WTC11 (cell line): ENCODE data around the gene NOS1.

Source experiments
- E2F4 ChIP-seq: sonication (generic); formaldehyde crosslinking; IDR thresholded peaks from 2 replicates; pipeline ENCODE4 v1.8.1; 2022; ENCODE audit warnings: low read depth, mild to moderate bottlenecking, moderate library complexity, missing genetic modification reagents, borderline replicate concordance
- JUN ChIP-seq: sonication (generic); formaldehyde crosslinking; IDR thresholded peaks from 2 replicates; pipeline ENCODE4 v1.8.0; 2023; ENCODE audit warnings: mild to moderate bottlenecking, missing genetic modification reagents
- ZNF121 ChIP-seq: sonication (generic); formaldehyde crosslinking; IDR thresholded peaks from 2 replicates; pipeline ENCODE4 v1.8.0; 2023; ENCODE audit warnings: missing genetic modification reagents
- TF ChIP-seq, protein P1 (sequence below): fragments of 200-600 bp; IDR thresholded peaks from 2 replicates; pipeline ENCODE4 v1.8.0; 2022; ENCODE audit warnings: antibody characterized with exemption

- TF ChIP-seq, protein P1, sequence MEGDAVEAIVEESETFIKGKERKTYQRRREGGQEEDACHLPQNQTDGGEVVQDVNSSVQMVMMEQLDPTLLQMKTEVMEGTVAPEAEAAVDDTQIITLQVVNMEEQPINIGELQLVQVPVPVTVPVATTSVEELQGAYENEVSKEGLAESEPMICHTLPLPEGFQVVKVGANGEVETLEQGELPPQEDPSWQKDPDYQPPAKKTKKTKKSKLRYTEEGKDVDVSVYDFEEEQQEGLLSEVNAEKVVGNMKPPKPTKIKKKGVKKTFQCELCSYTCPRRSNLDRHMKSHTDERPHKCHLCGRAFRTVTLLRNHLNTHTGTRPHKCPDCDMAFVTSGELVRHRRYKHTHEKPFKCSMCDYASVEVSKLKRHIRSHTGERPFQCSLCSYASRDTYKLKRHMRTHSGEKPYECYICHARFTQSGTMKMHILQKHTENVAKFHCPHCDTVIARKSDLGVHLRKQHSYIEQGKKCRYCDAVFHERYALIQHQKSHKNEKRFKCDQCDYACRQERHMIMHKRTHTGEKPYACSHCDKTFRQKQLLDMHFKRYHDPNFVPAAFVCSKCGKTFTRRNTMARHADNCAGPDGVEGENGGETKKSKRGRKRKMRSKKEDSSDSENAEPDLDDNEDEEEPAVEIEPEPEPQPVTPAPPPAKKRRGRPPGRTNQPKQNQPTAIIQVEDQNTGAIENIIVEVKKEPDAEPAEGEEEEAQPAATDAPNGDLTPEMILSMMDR, result no peak
- TF ChIP-seq E2F4 (CRISPR knock-in tag), result no peak
- TF ChIP-seq ZNF121 (CRISPR knock-in tag), result no peak
- TF ChIP-seq JUN (CRISPR knock-in tag), result no peak
These were observed 42.9 kb upstream of the NOS1 start for GRCh38 chr12:117404203-117404853.
